Measurements from ENCODE around the gene RNF114. TPM values are rescaled to one million over a fixed set of nuclear protein-coding genes. Genes with fewer than 3 reads are reported as not detected.

RNF114 gene
- total RNA-seq, 1 donor from 2014 or later, result 62.7 TPM

GRCh38 chr20:49906101-49906604, 30.0 kb upstream of the RNF114 start:
- TF ChIP-seq CTCF (IDR thresholded peaks at IDR 0.05; ENCODE audit: insufficient read depth, low read depth, low read length) (no peak), EZH2 (IDR thresholded peaks at IDR 0.05; ENCODE audit: insufficient read depth, low read length) (no peak)
- H2AFZ ChIP-seq (ENCODE audit: low read depth, low read length), result no peak overlapping the region
- no peak for FAIRE-seq
- H3K4me3 ChIP-seq (ENCODE audit: insufficient read depth, low read depth, low read length), result no peak overlapping the region
- H3K4me3 Mint-ChIP-seq (ENCODE audit: unreplicated experiment), result no peak overlapping the region
- DNase-seq (ENCODE audit: low read depth), result no peak
- no peak overlapping the region for H3K9ac ChIP-seq (ENCODE audit: low read length)
- H3K27me3 Mint-ChIP-seq (ENCODE audit: low read depth, unreplicated experiment), result no peaks in the 10 kb centered on the region
- H3K27ac ChIP-seq (ENCODE audit: low read depth, low read length), result no peak overlapping the region
- peaks cover 59% of the 10 kb centered on the region for H4K20me1 ChIP-seq (ENCODE audit: insufficient read depth, low read length)
- H3K36me3 ChIP-seq (ENCODE audit: insufficient read depth, low read length), result peaks cover 10% of the 10 kb centered on the region
- H3K9me3 Mint-ChIP-seq (ENCODE audit: unreplicated experiment), result no peaks in the 10 kb centered on the region
- peaks cover 1% of the 10 kb centered on the region for H3K4me1 Mint-ChIP-seq (ENCODE audit: low read depth, unreplicated experiment)
- H3K9me3 ChIP-seq (ENCODE audit: insufficient read depth, low read depth, low read length), result no peaks in the 10 kb centered on the region
- no peaks in the 10 kb centered on the region for H3K4me1 ChIP-seq (ENCODE audit: insufficient read depth, low read length)
- H3K27me3 ChIP-seq (ENCODE audit: insufficient read depth, low read length), result no peaks in the 10 kb centered on the region
- peaks cover 42% of the 10 kb centered on the region for H3K79me2 ChIP-seq (ENCODE audit: insufficient read depth, low read length)
- no peak overlapping the region for H3K27ac Mint-ChIP-seq (ENCODE audit: unreplicated experiment)
- peaks cover 14% of the 10 kb centered on the region for H3K36me3 Mint-ChIP-seq (ENCODE audit: low read depth, unreplicated experiment)
- H3K4me2 ChIP-seq (ENCODE audit: low read length), result no peak overlapping the region

DNA sequence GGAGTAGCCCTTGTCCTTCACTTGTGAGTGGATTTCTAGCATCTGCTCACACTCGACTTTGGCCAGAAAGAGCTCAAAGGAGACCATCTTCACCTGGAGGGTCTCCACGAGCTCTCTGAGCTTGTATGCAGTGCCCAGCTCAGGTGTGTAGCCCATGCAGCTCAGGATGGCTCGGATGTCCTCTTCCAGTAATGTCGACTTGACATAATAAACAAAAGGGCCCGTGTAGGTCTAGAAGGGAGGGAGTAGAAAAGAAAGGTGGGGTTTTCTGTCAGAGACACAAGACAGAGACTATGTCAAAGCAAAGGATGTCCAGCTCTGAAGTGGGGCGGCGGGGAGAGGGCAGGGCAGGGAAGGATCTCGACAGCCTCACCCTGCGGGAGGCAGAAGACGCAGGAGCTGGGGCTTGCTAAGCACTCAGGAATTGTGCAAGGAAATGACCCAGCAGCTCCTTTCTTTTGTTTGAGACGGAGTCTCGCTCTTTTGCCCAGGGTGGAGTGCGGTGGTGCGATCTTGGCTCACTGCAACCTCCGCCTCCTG, 29.5 kb upstream of the RNF114 start:
- no peak overlapping the region for H3K4me3 ChIP-seq (ENCODE audit: insufficient read depth, low read depth, low read length)
- peaks cover 46% of the 10 kb centered on the region for H3K79me2 ChIP-seq (ENCODE audit: insufficient read depth, low read length)
- no peak overlapping the region for H3K9ac ChIP-seq (ENCODE audit: low read length)
- no peak overlapping the region for H3K4me3 Mint-ChIP-seq (ENCODE audit: unreplicated experiment)
- H3K27me3 ChIP-seq (ENCODE audit: insufficient read depth, low read length), result no peaks in the 10 kb centered on the region
- TF ChIP-seq CTCF (IDR thresholded peaks at IDR 0.05; ENCODE audit: insufficient read depth, low read depth, low read length), result no peak
- TF ChIP-seq EZH2 (IDR thresholded peaks at IDR 0.05; ENCODE audit: insufficient read depth, low read length), result no peak
- H3K9me3 ChIP-seq (ENCODE audit: insufficient read depth, low read depth, low read length), result no peaks in the 10 kb centered on the region
- FAIRE-seq, result no peak
- peaks cover 14% of the 10 kb centered on the region for H3K36me3 Mint-ChIP-seq (ENCODE audit: low read depth, unreplicated experiment)
- no peak overlapping the region for H3K27ac Mint-ChIP-seq (ENCODE audit: unreplicated experiment)
- no peak overlapping the region for H3K4me2 ChIP-seq (ENCODE audit: low read length)
- DNase-seq (ENCODE audit: low read depth), result no peak
- H3K9me3 Mint-ChIP-seq (ENCODE audit: unreplicated experiment), result no peaks in the 10 kb centered on the region
- H4K20me1 ChIP-seq (ENCODE audit: insufficient read depth, low read length), result peaks cover 62% of the 10 kb centered on the region
- H3K36me3 ChIP-seq (ENCODE audit: insufficient read depth, low read length), result peaks cover 10% of the 10 kb centered on the region
- H3K4me1 Mint-ChIP-seq (ENCODE audit: low read depth, unreplicated experiment), result peaks cover 1% of the 10 kb centered on the region
- H2AFZ ChIP-seq (ENCODE audit: low read depth, low read length), result no peak overlapping the region
- no peaks in the 10 kb centered on the region for H3K4me1 ChIP-seq (ENCODE audit: insufficient read depth, low read length)
- no peaks in the 10 kb centered on the region for H3K27me3 Mint-ChIP-seq (ENCODE audit: low read depth, unreplicated experiment)
- no peak overlapping the region for H3K27ac ChIP-seq (ENCODE audit: low read depth, low read length)
